GM12801 (cell line): ENCODE results near the gene LIAS.

Experiments
- CTCF ChIP-seq: IDR thresholded peaks from one replicate; pipeline ENCODE4 v1.5.1; 2011; ENCODE audit warnings: control low read depth; ENCODE audit not compliant: insufficient read length; ENCODE audit errors: extremely low read depth

LIAS gene

DNA sequence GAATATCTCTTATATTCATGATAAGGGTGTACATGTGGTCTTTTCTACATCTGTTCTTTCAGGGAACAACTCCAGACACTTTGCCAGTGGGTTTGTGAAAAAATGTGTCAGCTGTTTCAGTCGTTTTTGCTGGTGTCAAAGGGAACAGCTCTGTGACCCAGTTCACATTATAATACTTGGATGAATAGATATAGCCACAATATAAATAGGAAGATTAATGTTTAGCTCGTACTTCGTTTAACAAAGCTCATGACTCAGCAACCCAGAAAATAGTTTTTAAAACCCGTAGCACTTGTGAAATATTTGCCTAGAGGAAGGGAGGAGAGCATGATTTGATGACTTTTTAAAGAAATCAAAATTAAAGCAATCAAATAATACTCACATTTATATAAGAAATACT lies 7.9 kb downstream of the LIAS start:
- TF ChIP-seq CTCF, result no peak

- TF ChIP-seq CTCF, result no peak
Observed at GRCh38 chr4:39467464-39467863, 8.6 kb downstream of the LIAS start.

GRCh38 chr4:39469429-39470077 lies 10.7 kb downstream of the LIAS start:
- TF ChIP-seq CTCF, result no peak

GRCh38 chr4:39470402-39470801 lies 11.5 kb downstream of the LIAS start:
- no peak for TF ChIP-seq CTCF

GRCh38 chr4:39472396-39472795 lies 13.5 kb downstream of the LIAS start:
- TF ChIP-seq CTCF, result no peak

DNA sequence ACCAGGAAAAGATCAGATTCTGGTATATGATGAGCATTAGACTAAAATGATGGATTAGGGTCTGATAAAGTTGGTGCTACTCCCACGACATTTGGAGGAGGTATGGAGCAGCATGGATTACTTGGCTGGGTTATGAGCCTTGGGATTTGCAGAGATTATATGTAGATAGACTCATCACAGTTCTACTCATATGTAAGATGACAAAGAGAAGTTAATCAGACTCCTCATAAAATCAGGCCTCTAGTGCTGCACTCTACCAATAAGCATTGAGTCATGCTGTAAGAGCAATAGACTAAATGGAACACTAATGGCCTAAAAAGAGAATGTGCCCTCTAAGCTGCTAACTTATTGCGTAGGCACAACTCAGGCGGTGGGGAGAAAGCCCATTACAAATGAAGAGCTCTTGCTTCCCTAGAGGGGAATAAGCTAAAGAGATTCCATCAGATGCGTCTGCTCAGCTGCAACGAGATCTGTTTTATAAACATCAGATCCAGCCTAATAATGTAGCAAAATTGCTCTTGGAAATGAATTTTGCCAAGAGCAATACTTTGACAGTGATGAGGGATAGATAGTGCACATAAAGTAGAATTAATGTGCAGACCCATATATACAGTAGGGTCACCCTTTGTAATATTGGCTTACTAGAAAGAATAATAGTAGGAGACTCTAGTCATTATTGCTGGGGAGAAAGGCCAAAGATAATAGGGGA lies 17.5 kb downstream of the LIAS start:
- no peak for TF ChIP-seq CTCF

- no peak for TF ChIP-seq CTCF
Observed at GRCh38 chr4:39480251-39480650, 21.4 kb downstream of the LIAS start.
